Neural cell (in vitro differentiated cells): ENCODE results near the gene GON4L. TPM values are rescaled to one million over a fixed set of nuclear protein-coding genes. Genes with fewer than 3 reads are reported as not detected.

ENCODE experiments used
- H2AFZ ChIP-seq: fragments of 200-600, 300-800 bp; sonication (generic), shearing (Covaris generic); 2 replicates; pipeline ENCODE4 v1.6.0; 2014; ENCODE audit warnings: low read depth, mild to moderate bottlenecking, antibody characterized with exemption, low read length, moderate library complexity
- H3F3A ChIP-seq: fragments of 200-600 bp; shearing (Covaris generic); 2 replicates; pipeline ENCODE4 v1.6.1; 2016; ENCODE audit warnings: mild to moderate bottlenecking, moderate library complexity, mixed read lengths, antibody characterized with exemption, low read length; ENCODE audit not compliant: insufficient read depth, poor library complexity, severe bottlenecking
- H3K27ac ChIP-seq: fragments of 200-600, 300-800 bp; sonication (generic), shearing (Covaris generic); 2 replicates; pipeline ENCODE4 v1.5.1; 2014; ENCODE audit warnings: mild to moderate bottlenecking, low read length, moderate library complexity
- H3K27me3 ChIP-seq: fragments of 300-800, 200-600 bp; sonication (generic), shearing (Covaris generic); 2 replicates; pipeline ENCODE4 v1.6.0; 2014; ENCODE audit warnings: mild to moderate bottlenecking, low read depth, low read length, moderate library complexity; ENCODE audit not compliant: insufficient read depth
- H3K36me3 ChIP-seq: fragments of 300-800, 200-600 bp; sonication (generic), shearing (Covaris generic); 2 replicates; pipeline ENCODE4 v1.5.1; 2014; ENCODE audit warnings: mild to moderate bottlenecking, antibody characterized with exemption, low read length, moderate library complexity; ENCODE audit not compliant: insufficient read depth
- H3K4me2 ChIP-seq: fragments of 300-800, 200-600 bp; sonication (generic), shearing (Covaris generic); 2 replicates; pipeline ENCODE4 v1.6.0; 2014; ENCODE audit warnings: mild to moderate bottlenecking, low read length
- H3K4me3 ChIP-seq: fragments of 300-800, 200-600 bp; sonication (generic), shearing (Covaris generic); 2 replicates; pipeline ENCODE4 v1.5.1; 2014; ENCODE audit warnings: mild to moderate bottlenecking, low read length, moderate library complexity
- H3K79me2 ChIP-seq: fragments of 200-600 bp; shearing (Covaris generic); replicated peaks from 2 replicates; pipeline ENCODE4 v1.6.0; 2014; ENCODE audit warnings: mild to moderate bottlenecking, low read length, moderate library complexity; ENCODE audit not compliant: insufficient read depth
- H3K9ac ChIP-seq: fragments of 300-800, 200-600 bp; sonication (generic), shearing (Covaris generic); 2 replicates; pipeline ENCODE4 v1.6.1; 2016; ENCODE audit warnings: mild to moderate bottlenecking, low read length, mixed read lengths
- H3K9me2 ChIP-seq: fragments of 200-600 bp; shearing (Covaris generic); 2 replicates; pipeline ENCODE4 v1.6.1; 2016; ENCODE audit warnings: mild to moderate bottlenecking, low read length, mixed read lengths; ENCODE audit not compliant: insufficient read depth
- H3K9me3 ChIP-seq: fragments of 200-600, 300-800 bp; sonication (generic), shearing (Covaris generic); 2 replicates; pipeline ENCODE4 v1.6.1; 2016; ENCODE audit warnings: mild to moderate bottlenecking, mixed run types, low read length, moderate library complexity, mixed read lengths
- H4K20me1 ChIP-seq: fragments of 200-600 bp; shearing (Covaris generic); 2 replicates; pipeline ENCODE4 v1.6.1; 2016; ENCODE audit warnings: mild to moderate bottlenecking, mixed run types; ENCODE audit not compliant: insufficient read depth
- EP300 ChIP-seq: fragments of 450-650 bp; conservative IDR thresholded peaks from 2 replicates; pipeline ENCODE4 v1.6.1; 2014; ENCODE audit warnings: antibody characterized with exemption, mild to moderate bottlenecking, moderate library complexity; ENCODE audit not compliant: poor library complexity, severe bottlenecking
- EZH2 ChIP-seq: fragments of 200-600, 300-800 bp; shearing (Covaris generic), sonication (generic); IDR thresholded peaks from 2 replicates; pipeline ENCODE4 v1.6.1; 2014; ENCODE audit warnings: antibody characterized with exemption, low read length, borderline replicate concordance, mild to moderate bottlenecking; ENCODE audit not compliant: insufficient read depth, poor library complexity, severe bottlenecking
- MXI1 ChIP-seq: fragments of 450-650 bp; conservative IDR thresholded peaks from 2 replicates; pipeline ENCODE4 v1.6.1; 2014; ENCODE audit warnings: antibody characterized with exemption, mild to moderate bottlenecking; ENCODE audit not compliant: poor library complexity, severe bottlenecking
- POLR2AphosphoS5 ChIP-seq: IDR thresholded peaks from 2 replicates; pipeline ENCODE4 v1.6.1; 2012
- RAD21 ChIP-seq: fragments of 450-650 bp; conservative IDR thresholded peaks from 2 replicates; pipeline ENCODE4 v1.6.1; 2014; ENCODE audit warnings: antibody characterized with exemption, mild to moderate bottlenecking, moderate library complexity
- SMC3 ChIP-seq: fragments of 450-650 bp; conservative IDR thresholded peaks from 2 replicates; pipeline ENCODE4 v1.6.1; 2014; ENCODE audit warnings: antibody characterized with exemption, mild to moderate bottlenecking, moderate library complexity; ENCODE audit not compliant: poor library complexity
- TAF1 ChIP-seq: IDR thresholded peaks from 2 replicates; pipeline ENCODE4 v1.6.1; 2012; ENCODE audit warnings: low read depth
- polyA plus RNA-seq: library from polyadenylated mRNA; depleted of rRNA; stranded (reverse); fragments of >200 nt; gene quantifications from 2 replicates; pipeline ENCODE4 v1.2.3, GENCODE V29; 2014
- TF ChIP-seq, protein P1 (sequence below): IDR thresholded peaks from 2 replicates; pipeline ENCODE4 v1.6.1; 2012; ENCODE audit warnings: borderline replicate concordance
- TF ChIP-seq, protein P2 (sequence below): fragments of 450-650 bp; IDR thresholded peaks from 2 replicates; pipeline ENCODE4 v1.5.1; 2014; ENCODE audit warnings: antibody characterized with exemption, mild to moderate bottlenecking, moderate library complexity; ENCODE audit not compliant: poor library complexity, severe bottlenecking

Gene GON4L
- polyA plus RNA-seq, 1 donor from 2014 or later: 30.2 TPM

DNA sequence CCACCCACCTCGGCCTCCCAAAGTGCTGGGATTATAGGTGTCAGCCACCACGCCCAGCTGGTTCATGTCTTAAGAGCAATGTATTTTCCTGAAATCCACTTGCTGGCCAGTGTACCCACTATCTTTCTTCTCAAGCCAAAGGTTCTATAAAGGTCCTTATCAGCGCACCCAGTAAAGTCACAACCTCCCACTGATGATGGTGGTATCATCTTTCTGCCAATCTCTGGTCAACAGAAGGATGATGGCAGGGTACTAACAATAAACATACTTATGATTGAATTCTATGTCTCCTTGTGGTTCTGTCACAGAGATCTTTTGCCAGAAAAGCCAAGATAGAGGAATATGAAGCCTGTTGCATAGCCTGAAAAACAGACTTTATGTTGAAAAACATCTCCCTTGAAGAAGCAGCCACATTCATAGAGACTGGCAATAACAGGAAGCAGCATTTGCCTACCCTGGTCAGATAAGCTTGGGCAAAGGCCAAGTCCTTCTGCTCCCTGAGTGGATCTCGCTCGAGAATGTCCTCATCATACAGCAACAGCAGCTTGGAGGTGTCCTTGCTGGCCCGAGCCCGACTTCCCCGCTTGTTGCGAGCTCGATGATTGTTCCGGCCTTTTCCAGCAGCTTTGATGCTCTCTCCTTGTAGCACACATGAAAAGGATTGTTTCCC, 95.1 kb downstream of the GON4L start:
- no peaks in the 10 kb centered on the region for H3K9me3 ChIP-seq
- peaks cover 10% of the 10 kb centered on the region for H3K36me3 ChIP-seq
- H3K79me2 ChIP-seq: no peaks in the 10 kb centered on the region
- H3F3A ChIP-seq: no peaks in the 10 kb centered on the region
- H3K9me2 ChIP-seq: no peaks in the 10 kb centered on the region
- no peaks in the 10 kb centered on the region for H4K20me1 ChIP-seq
- no peak overlapping the region for H3K4me3 ChIP-seq
- H2AFZ ChIP-seq: no peak overlapping the region
- TF ChIP-seq MXI1 (no peak), TAF1 (no peak)
- no peak overlapping the region for H3K9ac ChIP-seq
- no peaks in the 10 kb centered on the region for H3K27me3 ChIP-seq
- no peak overlapping the region for H3K4me2 ChIP-seq
- H3K27ac ChIP-seq: no peak overlapping the region

DNA sequence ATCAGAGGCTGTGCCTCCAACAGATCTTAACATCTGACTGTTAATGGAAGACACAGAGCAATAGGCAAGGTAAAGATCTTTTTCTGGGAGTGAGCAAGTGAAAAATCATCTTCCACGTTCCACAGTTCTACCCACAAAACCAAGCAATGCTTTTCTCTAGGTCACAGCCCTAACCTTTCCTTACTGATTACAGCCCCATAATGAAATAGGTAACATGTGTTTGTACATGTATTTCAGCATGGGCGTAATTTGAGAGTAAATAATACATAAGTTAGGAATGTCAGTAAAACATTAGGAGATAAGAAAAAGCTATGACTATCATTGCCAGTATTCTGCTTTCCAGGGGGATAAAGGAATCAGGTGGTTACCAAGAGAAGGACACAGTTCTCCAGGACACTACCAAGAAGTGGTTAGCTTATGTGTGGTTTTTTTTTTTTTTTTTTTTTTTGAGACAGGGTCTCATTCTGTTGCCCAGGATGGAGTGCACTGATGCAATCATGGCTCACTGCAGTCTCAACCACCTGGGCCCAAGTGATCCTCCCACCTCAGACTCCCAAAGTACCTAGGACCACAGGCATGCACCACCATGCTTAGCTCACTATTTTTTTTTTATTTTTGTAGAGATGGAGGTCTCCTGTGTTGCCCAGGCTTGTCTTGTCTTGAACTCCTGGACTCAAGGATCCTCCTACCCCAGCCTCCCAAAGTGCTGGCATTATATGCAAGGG, 96.1 kb downstream of the GON4L start:
- Histone ChIP-seq H3K36me3 (peaks cover 10% of the 10 kb centered on the region), H3K79me2 (no peaks in the 10 kb centered on the region), H2AFZ (no peak overlapping the region), H3K9me3 (no peaks in the 10 kb centered on the region), H3K4me2 (no peak overlapping the region), H3K27ac (no peak overlapping the region), H3K4me3 (no peak overlapping the region), H4K20me1 (no peaks in the 10 kb centered on the region), H3K27me3 (no peaks in the 10 kb centered on the region), H3F3A (no peaks in the 10 kb centered on the region), H3K9ac (no peak overlapping the region), H3K9me2 (no peaks in the 10 kb centered on the region)
- TF ChIP-seq, protein P1, sequence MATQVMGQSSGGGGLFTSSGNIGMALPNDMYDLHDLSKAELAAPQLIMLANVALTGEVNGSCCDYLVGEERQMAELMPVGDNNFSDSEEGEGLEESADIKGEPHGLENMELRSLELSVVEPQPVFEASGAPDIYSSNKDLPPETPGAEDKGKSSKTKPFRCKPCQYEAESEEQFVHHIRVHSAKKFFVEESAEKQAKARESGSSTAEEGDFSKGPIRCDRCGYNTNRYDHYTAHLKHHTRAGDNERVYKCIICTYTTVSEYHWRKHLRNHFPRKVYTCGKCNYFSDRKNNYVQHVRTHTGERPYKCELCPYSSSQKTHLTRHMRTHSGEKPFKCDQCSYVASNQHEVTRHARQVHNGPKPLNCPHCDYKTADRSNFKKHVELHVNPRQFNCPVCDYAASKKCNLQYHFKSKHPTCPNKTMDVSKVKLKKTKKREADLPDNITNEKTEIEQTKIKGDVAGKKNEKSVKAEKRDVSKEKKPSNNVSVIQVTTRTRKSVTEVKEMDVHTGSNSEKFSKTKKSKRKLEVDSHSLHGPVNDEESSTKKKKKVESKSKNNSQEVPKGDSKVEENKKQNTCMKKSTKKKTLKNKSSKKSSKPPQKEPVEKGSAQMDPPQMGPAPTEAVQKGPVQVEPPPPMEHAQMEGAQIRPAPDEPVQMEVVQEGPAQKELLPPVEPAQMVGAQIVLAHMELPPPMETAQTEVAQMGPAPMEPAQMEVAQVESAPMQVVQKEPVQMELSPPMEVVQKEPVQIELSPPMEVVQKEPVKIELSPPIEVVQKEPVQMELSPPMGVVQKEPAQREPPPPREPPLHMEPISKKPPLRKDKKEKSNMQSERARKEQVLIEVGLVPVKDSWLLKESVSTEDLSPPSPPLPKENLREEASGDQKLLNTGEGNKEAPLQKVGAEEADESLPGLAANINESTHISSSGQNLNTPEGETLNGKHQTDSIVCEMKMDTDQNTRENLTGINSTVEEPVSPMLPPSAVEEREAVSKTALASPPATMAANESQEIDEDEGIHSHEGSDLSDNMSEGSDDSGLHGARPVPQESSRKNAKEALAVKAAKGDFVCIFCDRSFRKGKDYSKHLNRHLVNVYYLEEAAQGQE: no peak
- TF ChIP-seq EZH2: no peak
- no peak for TF ChIP-seq RAD21
- TF ChIP-seq, protein P2, sequence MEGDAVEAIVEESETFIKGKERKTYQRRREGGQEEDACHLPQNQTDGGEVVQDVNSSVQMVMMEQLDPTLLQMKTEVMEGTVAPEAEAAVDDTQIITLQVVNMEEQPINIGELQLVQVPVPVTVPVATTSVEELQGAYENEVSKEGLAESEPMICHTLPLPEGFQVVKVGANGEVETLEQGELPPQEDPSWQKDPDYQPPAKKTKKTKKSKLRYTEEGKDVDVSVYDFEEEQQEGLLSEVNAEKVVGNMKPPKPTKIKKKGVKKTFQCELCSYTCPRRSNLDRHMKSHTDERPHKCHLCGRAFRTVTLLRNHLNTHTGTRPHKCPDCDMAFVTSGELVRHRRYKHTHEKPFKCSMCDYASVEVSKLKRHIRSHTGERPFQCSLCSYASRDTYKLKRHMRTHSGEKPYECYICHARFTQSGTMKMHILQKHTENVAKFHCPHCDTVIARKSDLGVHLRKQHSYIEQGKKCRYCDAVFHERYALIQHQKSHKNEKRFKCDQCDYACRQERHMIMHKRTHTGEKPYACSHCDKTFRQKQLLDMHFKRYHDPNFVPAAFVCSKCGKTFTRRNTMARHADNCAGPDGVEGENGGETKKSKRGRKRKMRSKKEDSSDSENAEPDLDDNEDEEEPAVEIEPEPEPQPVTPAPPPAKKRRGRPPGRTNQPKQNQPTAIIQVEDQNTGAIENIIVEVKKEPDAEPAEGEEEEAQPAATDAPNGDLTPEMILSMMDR: no peak
- TF ChIP-seq TAF1: no peak
- no peak for TF ChIP-seq POLR2AphosphoS5
- TF ChIP-seq MXI1: no peak
- no peak for TF ChIP-seq SMC3
- TF ChIP-seq EP300: no peak
